ENCODE measurements around the gene TOR3A.
"Not testable (repeated sequence)": the region's sequence is repeated elsewhere in the genome, so short reads cannot be mapped to it uniquely, and the experiment has no call there.

TOR3A gene, protein sequence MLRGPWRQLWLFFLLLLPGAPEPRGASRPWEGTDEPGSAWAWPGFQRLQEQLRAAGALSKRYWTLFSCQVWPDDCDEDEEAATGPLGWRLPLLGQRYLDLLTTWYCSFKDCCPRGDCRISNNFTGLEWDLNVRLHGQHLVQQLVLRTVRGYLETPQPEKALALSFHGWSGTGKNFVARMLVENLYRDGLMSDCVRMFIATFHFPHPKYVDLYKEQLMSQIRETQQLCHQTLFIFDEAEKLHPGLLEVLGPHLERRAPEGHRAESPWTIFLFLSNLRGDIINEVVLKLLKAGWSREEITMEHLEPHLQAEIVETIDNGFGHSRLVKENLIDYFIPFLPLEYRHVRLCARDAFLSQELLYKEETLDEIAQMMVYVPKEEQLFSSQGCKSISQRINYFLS

DNA sequence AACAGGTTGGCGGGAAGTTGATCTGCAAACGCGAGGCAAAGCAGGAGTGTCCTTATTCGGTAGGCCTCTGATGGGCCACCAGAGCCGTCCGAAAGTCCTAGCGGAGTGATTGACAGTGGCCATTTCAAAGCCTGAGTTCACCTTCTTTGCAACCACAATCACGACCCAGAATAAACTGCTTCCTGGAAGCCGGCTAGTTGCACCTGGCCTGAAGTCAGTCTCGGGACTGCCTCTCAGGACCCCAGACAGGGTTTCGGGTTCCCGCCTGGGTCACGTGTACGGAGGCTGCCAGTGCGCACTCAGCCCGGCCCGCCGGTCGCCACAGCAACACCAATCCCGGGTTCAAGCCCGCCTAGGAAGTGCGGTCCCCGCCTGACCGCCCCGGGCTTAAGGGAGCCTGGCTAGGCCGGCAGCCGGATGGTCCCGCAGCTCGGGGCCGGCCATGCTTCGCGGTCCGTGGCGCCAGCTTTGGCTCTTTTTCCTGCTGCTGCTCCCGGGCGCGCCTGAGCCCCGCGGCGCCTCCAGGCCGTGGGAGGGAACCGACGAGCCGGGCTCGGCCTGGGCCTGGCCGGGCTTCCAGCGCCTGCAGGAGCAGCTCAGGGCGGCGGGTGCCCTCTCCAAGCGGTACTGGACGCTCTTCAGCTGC, at the start of gene TOR3A:
Gene TOR3A, plus strand, starts transcription at position 384 of the 646 bp plus-strand sequence. Its CDS starts 59 bp downstream, at position 443.
- peak; percentile 95 for DNase-seq (ENCODE audit: low read depth, low spot score)

DNA sequence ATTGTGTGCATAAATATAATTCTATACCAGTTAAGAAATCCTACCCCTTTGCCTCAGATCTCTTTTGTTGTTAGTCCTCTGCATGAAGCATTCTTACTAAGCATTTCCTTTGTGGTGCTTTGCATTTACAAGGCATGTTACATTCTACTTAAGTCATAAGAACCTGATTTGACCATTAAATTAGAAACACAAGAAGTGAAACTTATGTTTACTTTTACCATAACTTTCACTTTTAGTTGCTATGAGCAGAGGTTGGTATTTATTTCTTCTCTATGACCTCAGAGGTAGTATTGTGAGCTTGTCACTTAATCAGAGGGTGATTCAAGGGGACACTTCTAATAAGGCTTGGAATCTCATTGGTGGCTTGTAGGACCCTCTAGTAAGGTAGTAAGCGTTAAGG, 47.1 kb upstream of the TOR3A start:
- DNase-seq (ENCODE audit: low read depth, low spot score): no peak

DNA sequence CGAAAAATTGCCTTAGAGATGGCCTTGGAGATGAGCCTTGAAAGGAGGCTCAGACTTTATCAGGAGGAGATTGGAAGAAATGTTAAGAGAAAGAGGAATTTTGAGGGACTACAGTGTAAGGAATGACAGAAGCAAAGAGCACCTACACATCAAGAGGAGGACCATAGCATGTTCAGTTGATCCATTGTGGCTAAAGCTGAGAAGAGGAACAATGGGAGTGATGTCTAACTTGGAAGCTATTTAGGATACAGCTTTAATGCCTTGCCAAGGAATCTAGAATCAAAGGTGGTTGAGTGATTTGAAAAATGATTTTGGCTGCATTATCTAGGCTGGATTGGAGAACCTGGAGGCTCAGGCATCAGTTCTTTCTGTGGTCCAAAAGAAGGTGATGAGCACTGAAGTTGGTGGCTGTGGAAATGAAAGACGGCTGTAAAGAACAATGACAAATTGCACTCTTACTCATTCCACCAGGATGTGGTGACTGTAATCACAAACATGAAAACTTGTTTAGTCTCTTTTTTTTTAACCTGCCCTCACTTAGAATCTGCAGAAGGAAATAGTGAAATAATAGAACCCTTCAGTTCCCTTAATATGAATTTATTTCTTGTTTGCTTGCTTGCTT, 44.9 kb upstream of the TOR3A start:
- DNase-seq (ENCODE audit: low read depth, low spot score): peak; percentile 51

DNA sequence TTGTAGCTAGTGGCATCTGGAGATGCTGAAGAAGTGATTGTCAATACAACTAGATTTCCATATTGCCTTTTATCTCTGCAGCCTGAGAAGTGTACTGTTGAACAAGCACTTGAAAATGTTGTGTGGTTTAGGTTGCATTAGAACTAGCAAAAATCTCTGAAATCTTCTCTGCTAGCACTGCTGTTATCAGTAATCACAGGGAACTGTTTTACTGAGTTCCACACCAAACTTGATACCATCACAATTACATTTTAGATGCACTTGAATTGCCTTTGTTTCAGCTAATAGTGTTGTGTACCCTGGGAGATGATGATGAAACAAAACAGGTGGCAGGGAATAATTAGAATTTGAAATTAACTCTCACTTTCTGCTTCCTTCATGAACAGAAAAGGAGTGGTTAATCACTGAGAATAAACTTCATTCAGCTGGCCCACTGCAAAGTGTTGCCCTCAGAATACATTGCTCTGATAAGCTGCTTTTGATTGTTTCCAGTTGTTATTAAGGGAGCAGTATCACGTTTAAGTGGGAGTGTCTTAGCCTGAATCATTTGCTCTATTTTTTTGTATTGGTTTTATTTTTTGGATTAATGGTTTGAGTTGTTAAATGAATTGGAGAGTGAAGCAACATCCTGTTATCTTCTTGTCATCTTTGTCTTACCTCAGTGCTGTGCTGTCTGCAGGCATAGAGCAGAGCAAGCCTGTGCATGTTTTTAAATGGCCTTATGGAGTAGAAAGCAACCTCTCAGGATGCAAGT, 43.2 kb upstream of the TOR3A start:
- no peak for DNase-seq (ENCODE audit: low read depth, low spot score)

DNA sequence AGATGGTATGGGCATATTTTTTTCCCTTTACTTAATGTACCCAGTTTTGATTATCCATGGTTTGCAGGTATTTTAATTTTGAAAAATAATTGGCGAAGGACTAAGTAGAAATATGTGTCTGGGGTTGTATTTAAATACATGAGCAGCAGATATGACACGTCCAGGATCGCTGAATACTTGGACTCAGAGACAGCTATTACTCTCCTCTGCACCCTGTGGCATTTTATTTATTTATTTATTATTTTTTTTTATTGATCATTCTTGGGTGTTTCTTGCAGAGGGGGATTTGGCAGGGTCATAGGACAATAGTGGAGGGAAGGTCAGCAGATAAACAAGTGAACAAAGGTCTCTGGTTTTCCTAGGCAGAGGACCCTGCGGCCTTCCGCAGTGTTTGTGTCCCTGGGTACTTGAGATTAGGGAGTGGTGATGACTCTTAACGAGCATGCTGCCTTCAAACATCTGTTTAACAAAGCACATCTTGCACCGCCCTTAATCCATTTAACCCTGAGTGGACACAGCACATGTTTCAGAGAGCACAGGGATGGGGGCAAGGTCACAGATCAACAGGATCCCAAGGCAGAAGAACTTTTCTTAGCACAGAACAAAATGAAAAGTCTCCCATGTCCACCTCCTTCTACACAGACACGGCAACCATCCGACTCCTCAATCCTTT, 42.2 kb upstream of the TOR3A start:
- DNase-seq (ENCODE audit: low read depth, low spot score): not testable (repeated sequence)

DNA sequence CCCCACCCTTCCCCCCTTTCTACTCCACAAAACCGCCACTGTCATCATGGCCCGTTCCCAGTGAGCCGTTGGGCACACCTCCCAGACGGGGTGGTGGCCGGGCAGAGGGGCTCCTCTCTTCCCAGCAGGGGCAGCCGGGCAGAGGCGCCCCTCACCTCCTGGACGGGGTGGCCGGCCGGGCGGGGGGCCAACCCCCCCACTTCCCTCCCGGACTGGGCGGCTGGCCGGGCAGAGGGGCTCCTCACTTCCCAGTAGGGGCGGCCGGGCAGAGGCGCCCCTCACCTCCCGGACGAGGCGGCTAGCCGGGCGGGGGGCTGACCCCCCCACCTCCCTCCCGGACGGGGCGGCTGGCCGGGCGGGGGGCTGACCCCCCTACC, 41.7 kb upstream of the TOR3A start:
- DNase-seq (ENCODE audit: low read depth, low spot score): not testable (repeated sequence)

DNA sequence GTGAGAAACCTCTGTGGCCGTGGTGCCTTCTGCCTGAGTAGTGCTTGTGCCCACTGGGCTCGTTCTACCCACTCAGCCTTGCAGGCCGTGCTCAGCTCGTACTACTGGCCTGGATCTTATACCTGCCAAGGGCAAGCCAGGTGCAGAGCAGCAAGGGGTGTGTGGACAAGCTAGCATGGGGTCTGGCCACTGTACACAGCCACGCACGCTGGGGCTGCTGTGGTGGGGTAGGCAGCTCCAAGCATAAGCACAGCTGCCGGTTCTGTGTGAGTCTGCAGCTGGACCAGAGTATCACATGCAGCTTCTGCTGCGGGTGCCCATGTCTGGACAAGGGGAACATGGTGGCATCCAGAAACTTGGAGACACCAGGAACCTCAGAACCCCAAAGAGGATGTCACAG, 39.8 kb upstream of the TOR3A start:
- DNase-seq (ENCODE audit: low read depth, low spot score): no peak

DNA sequence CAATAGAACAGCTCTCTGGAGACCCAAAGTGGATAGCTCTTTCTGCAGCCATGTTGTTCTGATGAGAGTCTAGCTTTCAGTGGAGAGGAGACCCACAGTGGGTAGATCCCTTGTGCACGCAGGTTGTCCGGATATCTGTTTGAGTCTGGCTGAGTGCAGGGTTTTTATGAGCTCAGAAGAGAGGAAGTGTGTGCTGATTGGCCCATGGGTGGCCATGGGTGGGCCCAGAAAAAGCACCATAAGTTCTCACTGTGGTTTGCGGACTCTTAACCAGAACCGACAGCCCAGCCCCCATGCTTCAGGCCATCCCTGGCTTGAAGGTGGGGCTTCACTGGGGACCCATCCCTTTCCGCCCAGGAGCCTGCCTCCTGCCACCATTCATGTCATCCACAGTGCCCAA, 39.2 kb upstream of the TOR3A start:
- no peak for DNase-seq (ENCODE audit: low read depth, low spot score)

DNA sequence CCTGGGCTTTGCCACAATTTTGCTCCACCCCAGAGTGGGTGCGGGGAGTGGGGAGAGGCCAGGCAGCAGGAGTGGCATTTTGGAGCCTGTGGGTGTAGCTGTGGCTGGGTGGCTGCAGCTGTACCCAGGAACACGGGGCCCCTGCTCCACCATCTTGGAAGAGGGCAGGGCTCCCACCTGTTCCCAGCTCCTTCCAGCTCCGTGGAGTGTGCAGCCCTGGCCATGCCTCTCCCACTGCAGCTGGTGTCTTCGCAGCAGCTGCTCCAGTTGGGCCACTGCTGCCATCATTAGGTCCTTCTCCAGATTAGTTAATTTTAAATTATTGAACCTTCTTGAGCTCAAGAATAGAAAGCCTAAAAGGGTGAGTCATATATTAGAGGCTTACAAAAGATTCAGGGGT, 38.6 kb upstream of the TOR3A start:
- no peak for DNase-seq (ENCODE audit: low read depth, low spot score)

DNA sequence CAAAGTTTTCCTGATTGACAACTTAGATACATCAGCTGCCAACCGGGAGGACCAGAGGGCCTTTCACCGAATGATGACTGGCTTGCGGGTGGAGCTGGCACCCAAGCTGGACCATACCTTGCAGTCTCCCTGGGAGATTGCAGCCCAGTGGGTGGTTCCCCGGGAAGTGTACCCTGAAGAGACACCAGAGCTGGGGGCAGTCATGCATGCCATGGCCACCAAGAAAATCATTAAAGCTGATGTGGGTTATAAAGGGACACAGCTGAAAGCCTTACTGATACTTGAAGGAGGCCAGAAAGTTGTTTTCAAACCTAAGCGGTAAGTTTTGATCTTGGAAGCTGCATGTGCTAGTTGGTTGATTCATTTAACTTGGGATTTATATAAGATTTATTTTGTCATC, 38.0 kb upstream of the TOR3A start:
- no peak for DNase-seq (ENCODE audit: low read depth, low spot score)

DNA sequence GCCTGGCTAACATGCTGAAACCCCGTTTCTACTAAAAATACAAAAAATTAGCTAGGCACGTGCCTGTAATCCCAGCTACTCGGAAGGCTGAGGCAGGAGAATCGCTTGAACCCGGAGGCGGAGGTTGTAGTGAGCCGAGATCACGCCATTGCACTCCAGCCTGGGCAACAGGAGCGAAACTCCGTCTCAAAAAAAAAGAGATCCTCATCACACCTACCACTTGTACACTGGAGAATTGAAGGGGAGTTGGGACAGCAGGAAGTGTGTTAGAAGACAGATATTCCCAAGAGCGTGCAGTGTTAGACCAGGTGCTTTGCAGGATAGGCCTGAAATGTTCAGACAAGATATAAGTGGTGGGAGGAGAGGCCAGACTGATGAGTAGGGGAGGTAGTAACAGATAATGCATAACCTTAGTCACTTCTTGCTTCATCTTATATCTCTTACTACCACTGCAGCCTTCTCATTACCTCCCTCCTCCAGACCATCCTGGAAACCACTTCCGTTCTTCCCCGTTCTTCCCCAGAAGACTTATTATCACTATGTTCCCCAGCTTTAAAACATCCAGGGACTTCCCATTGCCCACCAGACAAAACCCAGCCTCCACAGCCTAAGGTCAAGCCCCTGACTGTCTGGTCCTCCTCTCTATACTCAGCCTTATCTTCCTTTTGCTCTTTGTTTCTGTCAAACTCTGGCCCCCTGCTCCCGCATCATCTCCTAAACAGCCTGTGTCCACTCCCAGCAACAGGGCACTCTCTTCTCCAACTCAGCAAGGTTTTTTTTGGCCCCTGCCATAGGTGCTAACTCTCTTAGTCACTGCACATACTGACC, 34.8 kb upstream of the TOR3A start:
- DNase-seq (ENCODE audit: low read depth, low spot score): peak; percentile 47

DNA sequence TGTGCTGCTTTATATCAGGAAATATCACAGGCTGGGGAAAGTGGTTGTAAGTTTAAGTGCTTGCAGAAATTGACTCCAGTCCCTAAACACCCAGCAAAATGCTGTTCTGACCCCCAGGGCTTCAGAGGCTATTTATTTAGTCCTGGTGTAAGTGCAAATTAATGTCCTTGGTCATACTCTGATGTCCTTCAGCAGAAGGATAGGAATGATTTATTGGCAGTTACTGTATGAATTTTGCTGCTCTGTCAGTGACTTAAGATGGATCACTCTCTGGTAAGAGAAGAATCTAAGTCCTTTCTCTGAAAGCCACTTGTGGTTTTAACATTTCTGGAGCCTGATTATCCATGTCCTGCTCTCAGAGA, 34.3 kb upstream of the TOR3A start:
- DNase-seq (ENCODE audit: low read depth, low spot score): peak; percentile 13

DNA sequence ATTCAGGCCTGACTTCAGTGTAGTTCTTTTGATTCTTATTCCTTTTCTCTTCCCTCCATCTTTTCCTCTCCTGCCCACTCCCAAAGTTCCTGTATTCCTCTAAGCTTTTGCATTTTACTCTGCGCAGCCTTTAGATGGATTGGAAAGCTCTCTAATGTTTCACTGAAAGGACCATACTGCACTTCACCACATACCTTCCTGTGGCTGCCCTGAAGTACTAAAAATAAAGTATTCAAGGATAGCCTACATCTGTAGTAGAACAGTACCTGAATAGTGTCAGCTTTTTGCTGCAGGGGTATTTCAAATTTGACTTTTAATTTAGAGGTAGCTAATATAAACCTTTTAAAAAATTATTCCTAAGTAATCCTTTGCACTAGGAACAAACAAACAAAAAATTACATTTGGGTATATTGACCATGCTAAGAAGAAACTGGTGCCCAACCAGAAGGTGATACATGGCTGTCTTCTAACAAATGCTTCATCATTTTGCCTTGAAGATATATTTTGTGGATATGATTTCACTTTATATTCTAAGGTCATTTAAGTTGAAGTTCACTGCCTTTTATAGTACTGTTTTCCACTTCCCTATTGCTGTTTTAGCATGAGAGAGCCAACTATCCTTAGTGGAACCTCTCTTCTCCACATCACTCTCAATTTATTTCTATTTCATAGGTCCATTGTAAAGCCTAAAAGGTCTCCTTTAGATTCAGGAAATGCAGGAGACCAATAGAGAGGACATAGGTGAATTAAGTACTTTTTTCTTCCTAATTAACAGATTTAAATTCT, 33.3 kb upstream of the TOR3A start:
- DNase-seq (ENCODE audit: low read depth, low spot score): no peak

DNA sequence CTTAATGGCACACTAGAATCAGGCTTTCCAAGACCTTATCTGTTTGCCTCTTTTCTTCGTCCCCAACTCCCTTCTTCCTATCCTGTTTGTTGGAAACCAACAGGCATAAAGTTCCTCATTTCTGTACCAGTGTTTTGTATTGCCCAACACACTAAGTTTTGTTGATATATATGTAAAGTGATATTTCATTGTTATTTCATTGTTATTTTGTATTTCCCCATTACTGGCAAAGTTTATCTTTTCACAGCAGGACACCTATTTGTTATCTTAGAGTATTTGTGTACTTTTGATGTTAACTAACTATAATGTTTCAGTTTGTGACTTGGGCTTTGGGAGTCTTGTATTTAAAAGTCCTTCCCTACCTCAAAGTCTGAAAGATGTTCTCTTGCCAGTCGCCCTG, 29.1 kb upstream of the TOR3A start:
- no peak for DNase-seq (ENCODE audit: low read depth, low spot score)

DNA sequence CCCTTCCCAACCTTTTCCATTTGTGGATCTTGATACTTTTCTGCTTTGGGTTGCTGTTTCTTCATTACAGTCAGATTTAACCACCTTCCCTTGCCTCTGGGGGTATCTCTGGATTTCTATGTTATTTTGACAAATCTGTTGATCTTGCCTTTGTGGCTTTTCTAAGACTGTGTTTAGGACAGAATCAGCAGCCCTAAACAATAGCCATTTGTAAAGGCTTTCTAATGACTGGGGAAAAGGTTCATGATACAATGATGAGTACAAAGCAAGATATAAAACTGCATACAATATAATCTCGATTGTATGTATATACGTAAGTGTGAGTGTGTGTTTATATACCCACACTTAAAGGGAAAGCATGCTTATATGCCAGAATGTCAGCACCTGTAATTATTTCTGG, 28.4 kb upstream of the TOR3A start:
- DNase-seq (ENCODE audit: low read depth, low spot score): no peak

DNA sequence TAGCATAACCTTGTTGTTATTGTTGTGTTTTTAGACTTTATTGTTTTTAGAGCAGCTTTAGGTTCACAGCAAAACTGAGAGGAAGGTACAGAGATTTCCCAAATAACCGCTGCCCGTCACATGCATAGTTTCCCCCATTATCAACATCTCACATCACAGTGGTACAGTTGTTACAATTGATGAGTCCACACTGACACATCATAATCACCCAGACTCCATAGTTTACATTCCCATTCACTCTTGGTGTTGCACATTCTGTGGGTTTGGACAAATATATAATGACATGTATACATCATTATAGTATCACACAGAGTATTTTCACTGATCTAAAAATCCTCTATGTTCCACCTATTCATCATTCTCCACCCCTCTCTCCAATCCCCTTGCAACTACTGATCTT, 25.9 kb upstream of the TOR3A start:
- no peak for DNase-seq (ENCODE audit: low read depth, low spot score)

DNA sequence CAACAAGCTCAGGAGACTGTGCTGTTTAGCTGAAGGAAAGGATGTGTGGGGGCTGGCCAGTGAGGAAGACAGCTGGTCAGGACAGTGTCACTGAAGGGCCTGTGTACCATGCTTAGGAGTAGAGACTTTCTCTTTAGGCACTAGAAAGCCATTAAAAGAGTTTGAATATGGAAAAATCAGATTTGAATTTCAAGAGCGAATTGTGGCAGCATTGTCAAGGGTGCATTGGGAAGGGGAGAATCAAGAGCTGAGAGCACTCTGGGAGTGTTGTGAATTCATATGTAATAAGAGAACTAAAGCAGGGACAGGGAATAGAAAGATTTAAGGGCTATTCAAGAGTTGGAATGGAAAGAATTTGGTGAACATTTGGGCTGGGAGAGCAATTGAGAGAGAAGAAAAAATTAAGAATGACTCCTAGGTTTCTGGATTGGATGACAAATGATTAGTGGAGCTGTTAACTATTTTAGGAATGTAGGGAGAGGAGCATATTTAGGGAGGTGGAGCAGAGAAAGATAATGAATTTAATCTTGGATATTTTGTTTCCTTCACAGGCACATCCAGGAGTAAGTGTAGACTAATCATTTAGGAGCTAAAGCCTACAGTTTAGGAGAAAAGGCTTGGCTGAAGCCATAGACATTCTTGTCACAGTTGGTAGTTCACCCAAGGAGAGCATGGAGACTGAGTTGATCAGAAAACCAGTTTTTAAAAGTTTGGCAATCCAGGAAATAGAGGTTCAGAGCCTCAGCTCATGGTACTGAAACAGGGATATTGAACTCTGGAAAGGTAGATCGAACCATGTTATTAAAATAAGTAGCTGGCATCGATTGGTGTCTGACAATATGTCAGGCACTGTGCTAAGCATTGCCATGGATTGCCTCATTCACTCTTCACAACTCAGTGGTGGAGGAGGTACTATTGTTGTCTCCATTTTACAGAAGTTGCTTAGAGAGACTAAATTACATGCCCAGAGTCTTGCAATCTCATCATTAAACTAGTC, 23.1 kb upstream of the TOR3A start:
- no peak for DNase-seq (ENCODE audit: low read depth, low spot score)

DNA sequence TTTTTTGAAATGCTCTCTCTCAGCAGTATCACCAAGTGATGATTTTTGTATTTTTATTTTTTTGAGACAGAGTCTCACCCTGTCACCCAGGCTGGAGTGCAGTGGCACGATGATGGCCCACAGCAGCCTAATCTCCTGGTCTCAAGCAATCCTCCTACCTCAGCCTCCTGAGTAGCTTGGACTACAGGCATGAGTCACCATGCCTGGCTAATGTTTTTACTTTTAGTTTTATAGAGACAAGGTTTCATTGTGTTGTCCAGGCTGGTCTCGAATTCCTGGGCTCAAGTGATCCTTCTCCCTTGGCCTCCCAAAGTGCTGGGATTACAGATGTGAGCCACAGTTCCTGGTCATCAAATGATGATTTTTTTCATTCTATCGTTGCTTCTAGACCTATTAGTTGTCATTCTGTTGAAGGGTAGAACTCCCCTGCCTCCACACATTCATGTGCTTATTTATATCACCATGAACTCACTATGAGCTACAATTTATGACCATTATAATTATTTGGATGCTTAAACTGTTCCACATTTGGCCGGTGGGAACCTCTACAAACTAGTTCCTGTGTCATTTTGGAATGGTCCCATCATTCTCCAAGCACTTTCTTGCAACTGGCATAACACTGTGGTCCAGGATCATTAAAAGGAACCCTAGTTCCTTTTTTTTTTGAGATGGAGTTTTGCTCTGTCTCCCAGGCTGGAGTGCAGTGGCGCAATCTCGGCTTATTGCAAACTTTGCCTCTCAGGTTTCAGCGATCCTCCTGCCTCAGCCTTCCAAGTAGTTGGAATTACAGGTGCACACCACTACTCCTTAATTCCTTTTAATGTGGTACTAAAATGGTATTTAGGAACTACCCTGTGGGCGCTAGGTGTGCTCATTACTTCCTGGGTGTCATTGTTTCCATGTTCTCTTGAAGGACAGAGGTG, 20.2 kb upstream of the TOR3A start:
- DNase-seq (ENCODE audit: low read depth, low spot score): no peak

Measured in astrocyte of the hippocampus (primary cell).